HG03066 (cell line): ENCODE measurements around the gene SEMG2.

Experiments
- ATAC-seq: cut with Tn5 transposase; IDR thresholded peaks from one replicate; pipeline ENCODE4 v1.9.1; 2021; ENCODE audit warnings: low read depth; ENCODE audit not compliant: unreplicated experiment

Gene SEMG2

GRCh38 chr20:45221076-45221475 lies at the start of gene SEMG2:
Gene SEMG2, plus strand, starts transcription at chr20:45221373. Its CDS starts 17 bp downstream, at chr20:45221390.
- no peak for ATAC-seq

GRCh38 chr20:45173522-45173921 lies 47.7 kb upstream of the SEMG2 start:
- ATAC-seq, result no peak

GRCh38 chr20:45174434-45175364 lies 46.5 kb upstream of the SEMG2 start, which contains the start of gene PI3:
Gene PI3, plus strand, starts transcription at chr20:45174902. Its CDS starts 21 bp downstream, at chr20:45174923.
- ATAC-seq, result no peak

- no peak for ATAC-seq
Observed at GRCh38 chr20:45176526-45177267, 44.5 kb upstream of the SEMG2 start.

- ATAC-seq, result no peak
Observed at GRCh38 chr20:45179166-45179565, 42.0 kb upstream of the SEMG2 start.

GRCh38 chr20:45181639-45182038 lies 39.5 kb upstream of the SEMG2 start:
- ATAC-seq, result no peak

GRCh38 chr20:45183084-45183483 lies 38.1 kb upstream of the SEMG2 start:
- ATAC-seq, result no peak

GRCh38 chr20:45187693-45188092 lies 33.5 kb upstream of the SEMG2 start:
- ATAC-seq, result no peak

GRCh38 chr20:45189067-45189609 lies 32.0 kb upstream of the SEMG2 start:
- ATAC-seq, result no peak

- no peak for ATAC-seq
Observed at GRCh38 chr20:45189861-45190260, 31.3 kb upstream of the SEMG2 start.

GRCh38 chr20:45191926-45192325 lies 29.2 kb upstream of the SEMG2 start:
- no peak for ATAC-seq

GRCh38 chr20:45193331-45193730 lies 27.8 kb upstream of the SEMG2 start:
- ATAC-seq, result no peak

GRCh38 chr20:45206725-45207124 lies 14.4 kb upstream of the SEMG2 start, which contains the start of gene SEMG1:
Gene SEMG1, plus strand, starts transcription at chr20:45207033. Its CDS starts 21 bp downstream, at chr20:45207054.
- ATAC-seq, result no peak

GRCh38 chr20:45209924-45210323 lies 11.2 kb upstream of the SEMG2 start:
- no peak for ATAC-seq

- no peak for ATAC-seq
Observed at GRCh38 chr20:45211569-45212474, 9.4 kb upstream of the SEMG2 start.

- no peak for ATAC-seq
Observed at GRCh38 chr20:45212836-45213235, 8.3 kb upstream of the SEMG2 start.

- no peak for ATAC-seq
Observed at GRCh38 chr20:45218124-45218523, 3.0 kb upstream of the SEMG2 start.

GRCh38 chr20:45218636-45219035 lies 2.5 kb upstream of the SEMG2 start:
- ATAC-seq, result no peak

- no peak for ATAC-seq
Observed at GRCh38 chr20:45223136-45223535, 2.0 kb downstream of the SEMG2 start.

- no peak for ATAC-seq
Observed at GRCh38 chr20:45226287-45226686, 5.1 kb downstream of the SEMG2 start.
